Measurements from ENCODE around the gene IL16. TPM values are rescaled to one million over a fixed set of nuclear protein-coding genes. Genes with fewer than 3 reads are reported as not detected.
A peak's percentile ranks its signal among the peaks of the same experiment; 100 is the strongest.

Gene IL16
- total RNA-seq, 1 donor from 2014 or later, result 8.5 TPM

DNA sequence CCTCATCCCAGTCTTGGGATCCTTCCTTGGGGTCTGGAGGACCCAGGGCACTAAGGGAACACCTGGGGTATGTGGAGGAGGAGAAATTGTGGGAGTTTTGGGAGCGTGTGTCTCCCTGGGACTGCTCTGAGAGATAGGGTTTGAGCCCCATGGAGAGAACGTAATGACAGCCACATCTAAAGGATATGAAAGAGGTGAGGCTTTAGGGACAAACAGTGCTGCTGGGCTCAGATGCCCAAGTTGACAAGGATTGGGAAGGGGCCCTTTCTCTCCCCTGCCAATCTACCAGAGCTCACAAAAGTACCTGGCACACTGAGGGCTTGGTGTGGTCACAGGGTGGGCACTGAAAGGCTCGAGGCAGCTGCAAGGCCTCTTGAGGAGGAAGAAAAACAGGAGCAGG lies 140.6 kb downstream of the IL16 start:
- peaks cover 14% of the 10 kb centered on the region in 2 donors for H3K4me1 ChIP-seq
- H3K27ac ChIP-seq, result peak overlapping the region in 1 of 2 donors; percentile 72
- H3K27me3 ChIP-seq, result no peaks in the 10 kb centered on the region
- intact Hi-C loops (cut with DNase I), result loop anchor here (10.0 kb wide), 1 partner anchor 852 kb away; no protein-coding TSS in a partner anchor
- H3K4me3 ChIP-seq, result no peak overlapping the region
- TF ChIP-seq, protein P1, sequence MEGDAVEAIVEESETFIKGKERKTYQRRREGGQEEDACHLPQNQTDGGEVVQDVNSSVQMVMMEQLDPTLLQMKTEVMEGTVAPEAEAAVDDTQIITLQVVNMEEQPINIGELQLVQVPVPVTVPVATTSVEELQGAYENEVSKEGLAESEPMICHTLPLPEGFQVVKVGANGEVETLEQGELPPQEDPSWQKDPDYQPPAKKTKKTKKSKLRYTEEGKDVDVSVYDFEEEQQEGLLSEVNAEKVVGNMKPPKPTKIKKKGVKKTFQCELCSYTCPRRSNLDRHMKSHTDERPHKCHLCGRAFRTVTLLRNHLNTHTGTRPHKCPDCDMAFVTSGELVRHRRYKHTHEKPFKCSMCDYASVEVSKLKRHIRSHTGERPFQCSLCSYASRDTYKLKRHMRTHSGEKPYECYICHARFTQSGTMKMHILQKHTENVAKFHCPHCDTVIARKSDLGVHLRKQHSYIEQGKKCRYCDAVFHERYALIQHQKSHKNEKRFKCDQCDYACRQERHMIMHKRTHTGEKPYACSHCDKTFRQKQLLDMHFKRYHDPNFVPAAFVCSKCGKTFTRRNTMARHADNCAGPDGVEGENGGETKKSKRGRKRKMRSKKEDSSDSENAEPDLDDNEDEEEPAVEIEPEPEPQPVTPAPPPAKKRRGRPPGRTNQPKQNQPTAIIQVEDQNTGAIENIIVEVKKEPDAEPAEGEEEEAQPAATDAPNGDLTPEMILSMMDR (IDR thresholded peaks at IDR 0.05), result no peak
- no peak for DNase-seq (ENCODE audit: low spot score in 2 of 2)
- H3K36me3 ChIP-seq, result no peaks in the 10 kb centered on the region
- no peaks in the 10 kb centered on the region for H3K9me3 ChIP-seq

DNA sequence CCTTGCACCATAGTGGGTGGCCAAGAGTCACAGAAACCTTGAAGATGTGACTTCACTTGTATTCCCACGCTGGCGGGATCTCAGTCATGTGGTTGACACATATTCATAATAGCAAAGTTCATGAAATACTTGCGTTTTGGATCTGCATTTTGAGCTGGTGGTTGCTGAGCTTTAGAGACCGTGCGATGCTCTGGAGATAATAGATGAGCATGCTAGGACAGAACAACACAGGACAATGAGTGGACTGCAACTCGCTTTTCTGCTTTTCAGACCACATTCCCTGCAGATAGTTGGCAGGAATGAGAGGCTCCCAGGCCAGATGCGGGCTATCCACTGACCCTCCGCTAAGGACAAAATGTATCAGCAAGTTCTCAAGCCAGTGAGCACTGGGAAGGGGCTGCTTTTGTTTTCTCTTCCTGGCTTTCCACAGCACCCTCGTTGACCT lies 141.1 kb downstream of the IL16 start:
- H3K9me3 ChIP-seq, result no peaks in the 10 kb centered on the region
- peak overlapping the region in 1 of 2 donors; percentile 29 for H3K4me3 ChIP-seq
- H3K4me1 ChIP-seq, result peaks cover 14% of the 10 kb centered on the region in 2 donors
- TF ChIP-seq, protein P1 (IDR thresholded peaks at IDR 0.05), result no peak
- peak overlapping the region; percentile 17 to 72 for H3K27ac ChIP-seq
- DNase-seq (ENCODE audit: low spot score in 2 of 2), result no peak
- intact Hi-C loops (cut with DNase I), result loop anchor here (1.0 to 10.0 kb wide), 3 partner anchors 13 to 853 kb away; partner anchors contain the start of gene STARD5
- H3K27me3 ChIP-seq, result no peaks in the 10 kb centered on the region
- H3K36me3 ChIP-seq, result no peaks in the 10 kb centered on the region

DNA sequence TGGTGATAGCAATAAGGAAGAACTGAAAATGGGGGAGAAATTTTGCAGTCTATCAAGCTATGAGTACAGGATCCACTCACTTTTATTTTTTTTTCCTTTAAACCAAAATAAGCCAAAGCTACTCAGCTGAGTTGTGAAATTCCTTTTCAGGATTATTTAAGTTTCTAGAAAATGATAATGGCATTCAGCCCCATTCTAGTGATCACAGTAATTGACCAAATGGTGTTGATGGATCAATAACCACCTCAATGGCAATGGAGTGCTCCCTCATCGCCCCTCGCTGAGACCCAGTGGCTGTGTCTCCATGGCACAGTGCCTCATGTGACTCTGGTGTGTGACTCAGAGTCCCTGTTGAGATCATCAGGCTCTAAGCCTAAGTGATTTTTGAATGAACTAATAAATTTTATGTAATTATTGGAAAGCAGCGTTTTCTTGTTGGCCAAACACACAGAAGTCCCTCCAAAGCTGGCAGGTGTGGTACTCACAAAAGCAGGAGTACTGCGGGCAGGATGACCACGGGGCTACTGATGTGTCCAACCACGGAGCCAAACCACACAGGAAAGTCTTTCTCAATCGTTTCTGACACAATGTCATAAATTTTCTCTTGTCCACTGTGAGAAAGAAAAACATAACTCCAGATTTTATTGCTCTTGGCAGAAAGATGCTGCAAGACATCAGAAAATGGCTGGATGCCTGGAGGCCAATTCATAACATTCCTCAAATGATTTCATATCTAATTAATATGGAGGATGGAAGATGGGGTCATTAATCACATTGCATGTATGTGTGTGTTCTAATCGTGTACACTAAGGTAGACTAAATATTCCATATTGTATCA lies 141.7 kb downstream of the IL16 start:
- Histone ChIP-seq H3K36me3 (no peaks in the 10 kb centered on the region), H3K4me1 (peaks cover 14% of the 10 kb centered on the region in 2 donors), H3K27me3 (no peaks in the 10 kb centered on the region), H3K4me3 (peak overlapping the region in 1 of 2 donors; percentile 29), H3K27ac (peak overlapping the region; percentile 17 to 72), H3K9me3 (no peaks in the 10 kb centered on the region)
- TF ChIP-seq, protein P1 (IDR thresholded peaks at IDR 0.05), result no peak
- DNase-seq (ENCODE audit: low spot score in 2 of 2), result peak in 1 of 2 donors; percentile 83
- intact Hi-C loops (cut with DNase I), result loop anchor here (1.0 to 10.0 kb wide), 3 partner anchors 14 to 854 kb away; partner anchors contain the start of gene STARD5

DNA sequence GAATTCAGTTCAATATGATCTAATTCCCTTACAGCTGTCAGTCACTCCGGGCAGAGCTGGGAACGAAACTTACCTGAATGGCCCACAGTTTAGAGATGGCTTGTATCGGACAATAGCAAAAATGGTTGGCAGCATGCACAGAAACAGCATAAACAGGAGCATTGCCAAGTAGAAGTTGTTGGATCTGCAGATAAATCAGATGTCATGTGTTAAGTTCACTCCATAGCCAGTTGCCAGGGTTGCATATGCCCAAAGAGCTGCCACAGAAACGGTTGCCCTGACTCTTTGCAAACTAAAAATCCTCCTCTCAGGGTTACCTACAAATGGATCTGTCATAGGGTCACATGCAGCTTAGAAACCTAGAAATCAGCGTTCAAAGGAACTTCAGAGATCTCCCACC lies 142.6 kb downstream of the IL16 start:
- intact Hi-C loops (cut with DNase I), result loop anchor here (10.0 kb wide), 1 partner anchor 855 kb away; no protein-coding TSS in a partner anchor

DNA sequence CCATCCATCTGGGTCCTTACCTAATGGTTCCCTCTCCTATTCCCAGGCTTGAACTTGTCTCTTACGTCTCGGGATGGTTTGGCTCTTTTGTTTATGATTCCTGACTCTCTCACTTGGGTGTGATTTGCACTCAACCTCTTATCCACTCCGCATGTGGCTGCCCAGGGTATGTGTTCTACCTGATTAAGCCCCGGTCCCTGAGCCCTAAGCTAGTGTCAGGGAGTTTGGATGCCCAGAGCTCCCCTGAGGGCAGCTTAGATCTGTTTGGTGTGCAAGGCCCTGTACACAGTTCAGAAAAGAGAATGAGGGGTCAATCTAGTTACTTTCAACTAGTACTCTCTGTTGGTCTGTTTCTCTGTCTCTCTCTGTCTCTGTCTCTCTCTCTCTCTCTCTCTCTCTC lies 143.2 kb downstream of the IL16 start:
- H3K27me3 ChIP-seq, result no peaks in the 10 kb centered on the region
- no peak overlapping the region for H3K27ac ChIP-seq
- TF ChIP-seq, protein P1 (IDR thresholded peaks at IDR 0.05), result no peak
- H3K9me3 ChIP-seq, result no peaks in the 10 kb centered on the region
- no peak overlapping the region for H3K4me3 ChIP-seq
- no peaks in the 10 kb centered on the region for H3K36me3 ChIP-seq
- intact Hi-C loops (cut with DNase I), result loop anchor here (10.0 kb wide), 1 partner anchor 855 kb away; no protein-coding TSS in a partner anchor
- peaks cover 14% of the 10 kb centered on the region in 2 donors for H3K4me1 ChIP-seq
- no peak for DNase-seq (ENCODE audit: low spot score in 2 of 2)

More for the DNA sequence above, 142.6 kb downstream of the IL16 start:
- Histone ChIP-seq H3K4me1 (peaks cover 14% of the 10 kb centered on the region in 2 donors), H3K36me3 (no peaks in the 10 kb centered on the region), H3K27ac (no peak overlapping the region), H3K9me3 (no peaks in the 10 kb centered on the region), H3K27me3 (no peaks in the 10 kb centered on the region), H3K4me3 (no peak overlapping the region)
- TF ChIP-seq, protein P1 (IDR thresholded peaks at IDR 0.05), result no peak
- no peak for DNase-seq (ENCODE audit: low spot score in 2 of 2)
